NCI-H1694 (cell line): ENCODE measurements around the gene MCM10.

Experiments
- DNase-seq: peaks from one replicate; lab custom pipeline; 2025; lab: John Stamatoyannopoulos, UW

Gene MCM10

DNA sequence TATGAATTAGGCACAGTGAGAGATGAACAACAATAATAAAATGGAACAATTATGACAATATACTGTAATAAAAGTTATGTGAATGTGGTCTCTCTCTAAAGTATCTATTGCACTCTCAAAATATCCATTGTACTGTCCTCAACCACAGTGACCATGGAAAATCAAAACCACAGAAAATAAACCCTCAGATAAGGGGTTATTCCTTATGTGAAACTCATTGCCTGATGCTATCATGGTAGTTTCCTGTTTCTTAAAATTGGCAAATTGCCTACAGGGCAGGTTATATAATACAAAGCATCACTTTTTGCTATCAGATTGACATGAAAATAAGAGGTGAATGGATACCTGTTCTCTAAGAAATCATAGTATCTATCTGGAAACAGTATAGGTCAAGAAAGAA, 3.8 kb downstream of the MCM10 start:
- DNase-seq = no peak

DNA sequence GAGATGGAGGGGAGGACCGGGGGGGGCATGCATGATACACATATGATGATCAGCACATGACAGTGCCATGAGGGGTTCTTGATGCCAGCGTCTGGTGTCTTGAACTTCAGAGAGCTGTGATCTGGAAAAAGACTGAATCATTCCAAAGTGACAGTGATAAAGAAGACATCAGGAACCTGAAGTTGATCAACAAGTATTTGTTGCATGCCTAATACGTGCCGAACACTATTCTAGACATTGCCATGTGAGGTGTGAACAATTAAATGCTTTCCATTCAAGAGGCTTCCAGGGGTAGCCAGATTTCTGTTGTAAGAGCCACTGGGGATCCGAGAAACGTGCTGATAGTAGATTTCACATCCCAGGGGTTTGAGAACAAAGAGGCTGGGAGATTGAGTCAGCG, 6.2 kb downstream of the MCM10 start:
- no peak for DNase-seq

DNA sequence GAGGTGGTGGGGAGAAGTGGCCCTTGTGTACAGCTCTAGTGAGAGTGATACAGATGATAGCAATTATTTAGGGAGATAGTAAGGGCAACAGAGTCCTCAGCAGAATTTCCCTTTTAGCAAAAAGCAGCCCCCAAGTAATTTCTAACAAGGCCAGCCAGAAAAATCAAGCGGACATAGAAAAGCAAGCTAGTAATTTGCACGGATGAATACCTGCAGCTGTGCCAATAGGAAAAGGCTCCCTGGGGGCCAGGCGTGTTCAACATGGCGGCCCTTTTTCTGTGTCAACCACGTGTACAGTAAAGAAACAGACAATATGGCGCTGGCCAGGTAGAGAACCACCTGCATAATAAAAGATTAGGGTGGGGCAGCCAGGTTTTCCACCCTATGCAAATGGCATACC, 7.4 kb downstream of the MCM10 start:
- DNase-seq = no peak

DNA sequence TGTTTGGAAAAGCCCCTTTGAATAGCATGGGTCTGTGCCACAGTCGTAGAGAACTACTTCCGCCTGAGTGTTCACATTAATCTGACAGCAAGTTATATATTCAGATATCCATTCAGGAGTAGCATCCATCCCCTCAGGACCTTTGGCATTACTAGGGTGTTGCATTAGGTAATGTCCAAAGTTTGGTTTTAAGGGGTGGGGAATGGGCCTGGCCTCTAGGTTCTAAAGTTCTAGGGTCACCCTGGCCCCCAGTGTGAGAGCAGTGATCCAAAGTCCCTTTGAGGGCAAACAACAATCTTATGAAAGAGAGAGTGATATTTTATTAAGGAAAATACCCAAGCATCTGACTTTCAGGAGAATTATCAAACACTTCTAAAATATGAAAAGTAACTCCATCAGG, 12.3 kb downstream of the MCM10 start:
- DNase-seq = no peak

DNA sequence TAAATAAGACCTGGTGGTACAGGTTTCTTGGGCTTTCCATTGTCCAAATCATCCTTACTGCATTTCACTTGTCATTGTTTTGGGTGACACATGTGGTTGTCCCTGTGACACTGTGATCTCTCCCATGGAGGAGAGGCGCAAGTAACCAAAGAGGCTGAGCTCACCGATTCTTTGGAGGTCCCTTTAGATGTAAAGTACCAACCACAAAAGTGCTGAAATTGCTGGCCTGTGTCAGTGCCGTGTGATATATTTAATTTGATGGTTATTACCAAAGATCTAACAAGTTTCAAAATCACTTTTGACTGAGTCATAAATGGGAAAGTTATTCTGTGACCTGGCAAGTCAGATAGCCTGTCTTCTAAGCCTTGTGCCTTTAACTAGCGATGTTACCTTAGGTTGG, 19.4 kb downstream of the MCM10 start:
- DNase-seq = no peak

DNA sequence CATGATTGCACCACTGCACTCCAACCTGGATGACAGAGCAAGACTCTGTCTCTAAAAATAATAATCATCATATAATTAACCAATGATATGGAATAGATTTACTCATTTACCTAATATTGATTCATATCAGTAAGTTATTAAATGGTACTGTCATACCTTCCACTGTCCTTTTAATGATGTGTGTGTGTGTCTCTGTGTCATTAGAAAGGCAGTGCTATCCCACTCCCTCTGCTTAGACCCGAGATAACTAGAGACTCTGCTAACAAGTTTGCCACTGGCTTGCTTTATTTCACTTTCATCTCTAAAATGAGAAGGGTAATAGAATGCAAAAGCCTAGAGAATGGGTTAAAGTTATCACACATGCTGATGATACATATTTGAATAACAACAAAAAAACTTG, 21.1 kb downstream of the MCM10 start:
- DNase-seq = no peak

DNA sequence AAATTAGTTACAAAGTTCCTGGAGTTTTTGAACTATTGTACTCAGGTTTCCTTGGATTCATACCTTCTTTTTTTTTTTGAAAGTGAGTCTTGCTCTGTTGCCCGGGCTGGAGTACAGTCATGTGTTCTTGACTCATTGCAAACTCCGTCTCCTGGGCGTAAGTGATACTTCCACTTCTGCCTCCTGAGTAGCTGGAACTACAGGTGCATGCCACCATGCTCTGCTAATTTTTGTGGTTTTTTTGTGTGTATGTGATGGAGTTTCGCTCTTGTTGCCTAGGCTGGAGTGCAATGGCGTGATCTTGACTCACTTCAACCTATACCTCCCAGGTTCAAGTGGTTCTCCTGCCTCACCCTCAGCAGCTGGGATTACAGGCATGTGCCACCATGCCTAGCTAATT, 22.3 kb downstream of the MCM10 start:
- no peak for DNase-seq

DNA sequence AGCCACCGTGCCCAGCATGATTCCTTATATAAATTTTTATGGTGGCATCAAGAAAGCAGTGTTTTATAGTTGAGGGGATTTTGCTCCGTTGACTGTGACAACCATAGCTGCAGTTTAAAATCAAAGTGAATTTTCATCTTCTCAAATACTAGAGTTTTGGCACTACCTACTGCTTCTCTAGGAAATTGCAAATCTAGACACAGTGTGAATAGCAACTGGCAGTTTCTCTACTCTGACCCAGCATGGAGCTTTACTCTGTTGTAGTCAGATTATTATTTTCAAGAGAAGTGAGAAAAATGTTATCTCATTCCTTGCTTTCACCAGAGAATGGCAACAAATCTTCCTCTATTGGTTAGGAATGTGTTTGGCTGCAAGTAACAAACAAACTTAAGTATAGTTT, 22.9 kb downstream of the MCM10 start:
- DNase-seq = no peak

DNA sequence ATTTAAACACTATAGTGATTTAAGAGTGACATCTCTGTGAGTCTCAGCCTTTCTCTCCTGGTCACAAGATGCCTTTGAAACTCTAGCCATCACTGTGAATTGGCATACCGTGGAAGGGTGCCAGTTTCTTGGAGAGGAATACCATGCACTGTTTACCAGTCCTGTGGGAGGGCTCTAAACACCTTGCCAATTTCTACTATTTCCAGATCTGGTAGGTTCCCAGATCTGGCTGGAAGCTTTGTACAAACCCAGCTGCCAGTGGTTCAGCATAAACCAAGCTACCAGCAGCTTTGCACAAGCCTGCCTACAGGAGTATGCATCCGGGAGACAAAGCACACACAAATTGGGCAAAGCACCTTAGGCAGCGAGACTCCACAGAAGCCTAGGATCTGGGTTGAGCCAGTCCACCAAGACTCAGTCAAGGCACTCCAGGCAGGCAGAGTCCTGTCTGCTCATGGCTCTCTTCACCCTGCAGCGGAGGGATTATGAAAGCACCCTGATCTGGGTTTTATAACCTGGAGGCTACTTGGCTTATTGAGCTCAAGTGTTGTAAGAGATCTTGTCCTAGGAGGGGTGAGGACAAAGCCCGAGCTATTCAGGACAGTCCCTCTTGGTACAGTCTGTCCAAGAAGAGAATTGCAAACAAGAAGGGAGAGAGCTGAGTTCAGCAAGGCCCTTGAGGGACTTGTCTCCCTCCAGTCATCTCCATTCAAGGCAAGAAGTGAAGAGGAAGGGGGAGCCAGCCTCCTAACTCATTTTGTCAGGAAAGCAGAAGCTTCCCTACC, 23.6 kb downstream of the MCM10 start:
- DNase-seq = no peak

DNA sequence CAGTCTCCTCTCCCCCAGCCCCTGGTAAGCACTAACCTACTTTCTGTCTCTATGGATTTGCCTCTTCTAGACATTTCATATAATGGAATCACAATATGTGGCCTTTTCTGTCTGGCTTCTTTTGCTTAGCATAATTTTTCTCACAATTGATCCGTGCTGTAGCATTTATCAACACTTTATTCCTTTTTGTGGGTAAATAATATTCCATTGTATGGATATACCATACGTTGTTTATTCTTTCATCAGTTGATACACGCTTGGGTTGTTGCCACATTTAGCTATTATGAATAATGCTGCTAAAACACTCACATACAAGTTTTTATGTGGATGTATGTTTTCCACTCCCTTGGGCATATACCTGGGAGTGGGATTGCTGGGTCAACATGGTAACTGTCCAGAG, 25.8 kb downstream of the MCM10 start:
- DNase-seq = no peak

DNA sequence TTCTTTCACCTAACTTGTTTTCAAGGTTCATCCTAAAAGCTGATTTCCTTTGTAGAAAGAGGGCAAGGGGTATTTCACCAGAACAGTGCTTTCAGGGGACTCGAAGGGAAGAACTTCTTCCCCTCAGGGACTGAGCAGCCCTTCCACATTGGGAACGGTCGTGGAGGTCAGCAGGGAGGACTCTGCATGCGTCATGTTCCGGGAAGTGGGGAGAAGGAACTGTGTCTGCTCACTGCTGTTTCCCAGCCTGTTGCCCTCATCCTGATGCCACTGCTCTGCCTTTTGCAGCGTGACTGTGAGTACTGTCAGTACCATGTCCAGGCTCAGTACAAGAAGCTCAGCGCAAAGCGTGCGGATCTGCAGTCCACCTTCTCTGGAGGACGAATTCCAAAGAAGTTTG, 27.2 kb downstream of the MCM10 start:
- no peak for DNase-seq

DNA sequence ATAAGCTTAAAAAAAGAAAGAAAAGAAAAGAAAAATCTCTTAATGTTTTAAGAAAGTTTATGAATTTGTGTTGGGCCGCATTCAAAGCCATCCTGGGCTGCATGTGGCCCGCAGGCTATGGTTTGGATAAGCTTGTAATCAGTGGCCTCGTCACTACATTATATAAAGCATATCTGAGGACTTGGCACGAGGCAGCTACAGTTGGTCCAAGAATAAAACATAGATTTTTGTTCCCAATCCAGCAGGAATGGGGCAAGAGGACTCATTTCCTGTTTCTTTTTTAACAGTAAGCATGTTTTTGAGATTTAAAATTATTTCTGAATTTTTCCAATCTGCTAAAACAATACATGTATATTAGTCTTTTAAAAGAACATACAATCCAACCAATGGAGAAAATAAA, 28.6 kb downstream of the MCM10 start:
- DNase-seq = no peak

DNA sequence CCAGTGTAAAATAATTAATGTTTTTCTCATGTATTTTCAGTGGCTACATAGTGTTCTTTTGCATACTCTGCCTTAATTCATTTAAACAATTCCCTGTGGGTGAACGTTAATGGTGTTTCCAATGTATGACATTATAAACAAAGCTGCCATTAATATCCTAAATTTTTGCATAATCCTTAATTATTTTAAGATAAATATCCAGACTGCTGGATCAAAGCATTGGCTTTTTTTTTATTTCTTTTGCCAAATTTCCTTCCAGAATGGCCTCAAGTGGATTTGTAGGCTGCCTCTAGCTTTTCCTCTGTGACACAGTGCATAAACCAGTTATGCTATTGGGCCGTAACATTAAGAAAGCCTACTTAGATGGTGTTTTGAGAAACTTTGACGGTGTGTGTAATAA, 29.5 kb downstream of the MCM10 start:
- DNase-seq = no peak

DNA sequence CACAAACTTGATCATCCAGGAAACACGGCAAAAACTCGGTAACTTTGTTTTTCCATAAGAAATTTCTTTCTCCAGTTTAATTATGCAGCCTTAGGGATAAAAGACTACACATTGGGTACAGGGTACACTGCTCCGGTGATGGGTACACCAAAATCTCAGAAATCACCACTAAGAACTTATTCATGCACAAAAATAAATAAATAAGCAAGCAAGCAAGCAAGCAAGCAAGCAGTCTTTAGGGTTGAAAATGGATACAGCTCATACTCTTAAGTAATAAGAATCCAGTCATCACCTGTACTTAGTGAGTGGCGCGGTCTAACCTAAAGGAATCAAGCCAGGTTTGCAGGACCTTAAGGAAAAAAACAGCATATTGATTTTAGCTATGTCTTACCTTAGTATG, 30.0 kb downstream of the MCM10 start:
- DNase-seq = no peak

DNA sequence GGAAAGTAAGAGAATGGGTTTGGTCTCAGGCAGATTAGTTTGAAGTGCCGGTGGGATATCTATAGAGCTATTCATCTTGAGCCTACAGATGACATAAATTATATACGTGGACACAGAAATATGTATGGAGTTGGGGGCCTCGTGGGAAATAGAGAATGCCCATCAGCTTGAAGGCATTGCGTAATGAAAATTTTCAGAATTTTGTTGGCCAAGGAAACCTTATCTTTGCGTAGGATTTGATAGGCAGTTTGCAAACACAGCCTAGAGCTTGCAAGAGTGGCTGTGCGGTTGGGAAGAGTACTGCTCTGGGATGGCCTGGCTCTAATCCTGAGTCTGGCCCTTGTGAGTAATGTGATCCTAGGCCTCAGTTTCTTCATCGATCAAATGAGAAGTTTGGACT, 32.3 kb downstream of the MCM10 start:
- no peak for DNase-seq

DNA sequence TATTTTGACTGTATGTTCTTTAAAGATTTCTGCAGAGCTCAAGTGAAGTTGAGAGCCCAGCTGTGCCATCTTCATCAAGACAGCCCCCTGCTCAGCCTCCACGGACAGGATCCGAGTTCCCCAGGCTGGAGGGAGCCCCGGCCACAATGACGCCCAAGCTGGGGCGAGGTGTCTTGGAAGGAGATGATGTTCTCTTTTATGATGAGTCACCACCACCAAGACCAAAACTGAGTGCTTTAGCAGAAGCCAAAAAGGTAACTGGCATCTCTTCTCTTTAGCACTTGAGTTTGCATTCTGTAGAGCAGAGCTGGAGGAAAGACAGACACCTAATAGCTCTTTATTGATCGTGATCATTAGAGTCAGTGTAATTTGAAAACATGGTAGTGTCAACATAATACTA, 33.7 kb downstream of the MCM10 start:
- no peak for DNase-seq

DNA sequence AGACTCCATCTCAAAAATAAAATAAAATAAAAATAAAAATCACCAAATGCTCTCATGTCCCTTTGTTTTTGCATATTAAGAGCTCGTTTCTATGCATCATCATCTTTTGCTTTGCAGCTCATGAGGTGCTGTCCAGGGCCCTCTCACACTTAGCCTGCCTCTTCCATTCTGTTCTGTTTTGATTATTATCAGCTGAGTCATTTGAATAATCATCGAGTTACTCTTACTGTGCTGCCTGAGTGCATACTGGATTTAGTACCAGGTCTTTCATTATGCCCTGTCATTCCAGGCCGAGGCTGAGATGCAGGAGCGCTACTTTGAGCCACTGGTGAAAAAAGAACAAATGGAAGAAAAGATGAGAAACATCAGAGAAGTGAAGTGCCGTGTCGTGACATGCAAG, 39.8 kb downstream of the MCM10 start:
- no peak for DNase-seq

DNA sequence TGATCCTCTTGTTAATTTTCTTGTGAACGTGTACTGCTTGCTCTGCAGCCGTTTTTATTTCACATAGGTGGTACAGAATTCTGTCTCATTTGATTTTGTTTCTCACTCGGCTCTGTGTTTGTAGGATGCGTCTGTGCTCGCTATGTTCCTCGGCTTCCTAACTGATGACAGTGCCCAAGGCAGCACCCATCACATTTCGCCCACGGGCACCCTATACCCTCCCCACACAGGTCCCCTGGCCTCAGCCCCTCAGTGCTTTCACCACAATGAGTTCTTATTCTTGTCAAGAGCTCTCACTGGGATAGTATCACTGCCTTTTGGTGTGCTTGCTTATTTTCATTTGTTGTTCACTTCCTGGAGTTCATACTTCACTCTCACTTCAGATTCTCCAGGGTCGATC, 44.7 kb downstream of the MCM10 start:
- no peak for DNase-seq

DNA sequence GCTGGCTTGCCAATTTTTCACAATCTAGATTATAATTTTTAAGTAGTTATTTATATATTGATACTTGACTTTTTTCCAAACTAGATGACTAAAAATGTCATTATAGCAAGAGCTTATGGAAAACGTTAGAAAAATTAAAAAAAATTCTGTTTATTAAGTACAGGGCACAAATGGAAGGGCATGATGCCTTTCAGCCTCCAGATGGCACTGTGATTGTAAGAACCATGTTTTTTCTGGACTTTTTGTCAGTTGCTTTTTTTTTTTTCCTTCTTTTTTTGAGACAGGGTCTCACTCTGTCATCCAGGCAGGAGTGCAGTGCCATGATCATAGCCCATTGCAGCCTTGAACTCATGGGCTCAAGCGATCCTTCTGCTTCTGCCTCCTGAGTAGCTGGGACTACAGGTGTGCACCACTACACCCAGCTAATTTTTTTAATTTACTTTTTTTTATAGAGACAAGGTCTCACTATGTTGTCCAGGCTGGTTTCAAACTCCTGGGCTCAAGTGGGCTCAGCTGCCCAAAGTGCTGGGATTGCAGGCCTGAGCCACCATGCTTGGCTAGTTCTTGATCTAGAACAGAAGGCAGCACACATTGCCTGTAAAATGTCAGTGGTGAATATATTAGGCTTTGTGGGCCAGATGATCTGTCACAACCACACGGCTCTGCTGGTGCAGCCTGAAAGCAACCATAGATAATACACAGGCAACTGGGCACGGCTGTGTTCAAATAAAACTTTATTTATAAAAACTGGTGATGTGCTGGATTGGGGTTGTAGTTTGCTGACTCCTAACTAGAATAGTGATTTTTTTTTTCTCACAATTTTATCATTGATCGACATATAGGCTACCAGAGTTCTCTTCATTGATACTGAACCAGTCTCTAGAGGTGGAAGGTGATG, 45.4 kb downstream of the MCM10 start:
- DNase-seq = peak; percentile 23

DNA sequence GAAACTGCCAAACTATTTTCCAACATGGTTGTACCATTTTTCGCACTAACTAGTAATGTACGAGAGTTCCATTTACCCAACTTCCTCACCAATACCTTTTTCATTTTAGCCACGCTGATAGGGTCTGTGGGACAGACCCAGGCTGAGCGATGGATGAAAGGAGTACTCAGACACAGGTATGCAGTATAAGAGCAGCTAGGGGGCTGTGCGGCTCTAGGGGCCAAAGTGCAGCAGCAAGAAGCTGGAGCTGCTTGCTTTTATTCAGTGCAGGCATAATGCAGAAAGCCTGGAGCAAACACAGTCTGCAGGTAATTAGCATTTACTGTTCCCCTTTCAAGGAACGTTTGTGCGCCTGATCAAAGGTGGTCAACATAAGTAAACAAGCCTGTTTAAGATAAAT, 51.8 kb downstream of the MCM10 start:
- DNase-seq = no peak

DNA sequence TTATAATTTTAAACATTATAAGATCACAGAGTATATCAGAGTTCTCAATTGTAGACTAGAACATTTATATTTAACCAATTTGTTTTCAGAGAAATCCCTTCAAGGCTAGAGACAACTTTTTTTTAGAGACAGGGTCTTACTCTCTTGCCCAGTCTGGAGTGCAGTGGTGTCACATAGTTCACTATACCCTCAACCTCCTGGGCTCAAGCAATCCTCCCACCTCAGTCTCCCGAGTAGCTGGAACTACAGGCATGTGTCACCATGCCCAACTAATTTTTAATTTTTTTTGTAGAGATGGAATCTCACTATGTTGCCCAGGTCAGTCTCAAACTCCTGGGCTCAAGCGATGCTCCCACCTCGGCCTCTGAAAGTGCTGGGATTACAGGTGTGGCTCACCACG, 57.5 kb downstream of the MCM10 start:
- DNase-seq = no peak

DNA sequence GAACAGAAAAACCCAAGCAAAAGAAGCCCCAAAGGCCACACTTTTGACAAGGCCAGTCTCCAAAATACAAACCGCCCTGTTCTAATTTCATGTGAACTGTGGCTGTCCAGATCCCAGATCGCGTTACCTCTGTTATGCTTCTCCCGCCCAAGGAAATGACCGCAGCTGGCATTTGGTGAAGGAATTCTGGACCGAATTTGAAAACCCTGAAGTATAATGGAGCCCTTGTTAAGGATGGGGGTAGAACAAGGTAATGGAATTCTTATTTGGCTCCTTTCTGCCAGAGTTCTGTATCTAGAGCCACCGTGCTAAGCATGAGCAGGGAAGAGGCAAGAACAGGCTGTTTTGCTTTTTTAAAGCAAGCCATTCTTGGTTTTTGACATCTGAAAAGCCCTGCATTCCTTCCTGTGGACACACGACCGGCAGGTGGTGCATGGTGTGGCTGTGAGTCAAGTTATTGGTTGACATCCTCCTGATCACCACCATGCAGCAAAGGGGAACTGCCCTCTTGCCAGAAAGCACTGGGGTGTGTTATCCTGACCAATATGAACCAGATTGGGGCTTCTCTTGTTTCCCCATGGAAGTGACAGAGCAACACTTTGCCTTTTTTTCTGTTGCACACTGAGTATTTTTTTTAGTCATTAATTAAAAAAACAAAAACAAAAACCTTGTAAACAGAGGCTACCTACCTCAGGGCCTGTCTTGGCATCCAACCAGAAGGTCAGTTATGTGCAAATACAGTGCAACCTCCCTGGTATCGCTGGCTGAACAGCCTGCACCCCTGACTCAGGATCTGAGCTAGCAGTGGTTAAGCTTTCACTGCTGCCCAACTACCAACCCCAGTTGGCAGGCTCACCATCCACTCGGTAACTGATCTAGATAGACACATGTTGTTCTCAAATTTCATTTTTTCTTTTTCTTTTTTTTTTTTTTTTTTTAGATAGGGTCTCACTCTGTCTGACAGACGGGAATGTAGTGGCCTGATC, 58.6 kb downstream of the MCM10 start:
- DNase-seq = no peak
